ENCODE data around the gene GPD2. TPM values are rescaled to one million over a fixed set of nuclear protein-coding genes. Genes with fewer than 3 reads are reported as not detected.

Gene GPD2
- total and polyA plus RNA-seq, 2 of the 4 experiments (the other 2 are of a cell fraction) = 20.4 to 100 TPM

- H3K4ac ChIP-seq (ENCODE audit: low read depth, low read length) = no peak overlapping the region
- peaks cover 3% of the 10 kb centered on the region; the same call in 1 of the 2 replicates for H4K20me1 ChIP-seq (ENCODE audit: insufficient read depth, low read length)
- H3K9me3 ChIP-seq (ENCODE audit: control insufficient read depth, insufficient read depth, low read length) = no peaks in the 10 kb centered on the region
- POLR2A ChIA-PET (ENCODE audit: unreplicated experiment) = no interaction called here
- no peaks in the 10 kb centered on the region for H3K27me3 ChIP-seq (ENCODE audit: control insufficient read depth, insufficient read depth, low read length)
- no peak overlapping the region for H2AK9ac ChIP-seq (replicated peaks; ENCODE audit: low read depth, low read length, poor library complexity)
- peak overlapping the region; percentile 41 for H3K18ac ChIP-seq (ENCODE audit: low read depth, low read length)
- DNase-seq (no peak), ATAC-seq (ENCODE audit: low read depth) (0 out of 2 replicates have a peak, but pooled peaks have one; percentile 13)
- H3K14ac ChIP-seq (replicated peaks; ENCODE audit: low read depth, low read length) = peak overlapping the region; percentile 26; the same call in 1 of the 2 replicates
- H3K4me1 ChIP-seq (ENCODE audit: control insufficient read depth, insufficient read depth, low read length) = peaks cover 12% of the 10 kb centered on the region
- intact Hi-C loops (cut with micrococcal nuclease) = loop anchor here (10.0 kb wide), 1 partner anchor 131 kb away; the partner anchor contains the start of gene NR4A2
- no peak overlapping the region for H3K4me3 ChIP-seq (ENCODE audit: insufficient read depth, low read depth, low read length)
- H4K91ac ChIP-seq (ENCODE audit: insufficient read depth, low read depth, low read length) = no peak overlapping the region
- peak overlapping the region; percentile 2 for H2BK5ac ChIP-seq (ENCODE audit: low read depth, low read length, poor library complexity, severe bottlenecking)
- H2BK20ac ChIP-seq (ENCODE audit: low read depth, low read length) = no peak overlapping the region
- H3K36me3 ChIP-seq (ENCODE audit: control insufficient read depth, insufficient read depth, low read length) = no peaks in the 10 kb centered on the region
- no peak overlapping the region; the same call in 2 of the 3 replicates for H2BK15ac ChIP-seq (ENCODE audit: low read depth, low read length)
- H4K5ac ChIP-seq (ENCODE audit: low read depth, low read length) = peak overlapping the region; percentile 52; the same call in 1 of the 2 replicates
- in situ Hi-C loops (cut with MboI; ENCODE audit: low sequenced_read_pairs) = no loop called here
- H3K9ac ChIP-seq (ENCODE audit: low read depth, low read length) = no peak overlapping the region
- peak overlapping the region in 1 of 2 experiments; percentile 56; a peak in 2 of 4 replicates for H4K8ac ChIP-seq (ENCODE audit: low read depth in 2 of 2, low read length in 2 of 2)
- no TSS peak for BruUV-seq (replicated peaks)
- no peaks in the 10 kb centered on the region for H3K9me1 ChIP-seq (ENCODE audit: insufficient read depth, low read length)
- H2BK120ac ChIP-seq (ENCODE audit: low read depth, low read length) = no peak overlapping the region
- H3K79me1 ChIP-seq (ENCODE audit: low read depth in 1 of 2, low read length in 2 of 2) = peaks cover 17 to 41% of the 10 kb centered on the region in 2 experiments
- H2AFZ ChIP-seq (replicated peaks; ENCODE audit: low read length, poor library complexity) = no peak overlapping the region
- TF ChIP-seq CTCF (conservative IDR thresholded peaks at IDR 0.05; ENCODE audit: low read depth, low read length) = no peak
- TF ChIP-seq NFE2L2 (IDR thresholded peaks at IDR 0.05; ENCODE audit: low read depth, low read length) = no peak
- no peak for TF ChIP-seq BHLHE40 (IDR thresholded peaks at IDR 0.05; ENCODE audit: low read depth, low read length)
- no peak for TF ChIP-seq MAFK (IDR thresholded peaks at IDR 0.05; ENCODE audit: low read depth, low read length)
- no peak for TF ChIP-seq FOS (IDR thresholded peaks at IDR 0.05; ENCODE audit: low read depth, low read length)
- TF ChIP-seq RCOR1 (IDR thresholded peaks at IDR 0.05; ENCODE audit: insufficient replicate concordance, low read length) = no peak
- TF ChIP-seq USF2 (IDR thresholded peaks at IDR 0.05; ENCODE audit: low read depth, low read length) = no peak
- no peak for TF ChIP-seq SMC3 (IDR thresholded peaks at IDR 0.05; ENCODE audit: low read depth, low read length)
- TF ChIP-seq RFX5 (IDR thresholded peaks at IDR 0.05; ENCODE audit: low read depth, low read length) = no peak
- H2AK5ac ChIP-seq (ENCODE audit: low read depth, low read length) = no peak overlapping the region
- H3K4me2 ChIP-seq (ENCODE audit: low read depth, low read length) = peak overlapping the region; percentile 31; the same call in 1 of the 2 replicates
- dilution Hi-C loops (cut with HindIII; ENCODE audit: low sequenced_read_pairs, unreplicated experiment) = no loop called here
- CTCF ChIA-PET = interaction anchor here (0.5 kb wide), 1 partner anchor 73 kb away, joined by 5 read pairs; no protein-coding TSS in a partner anchor
- H3K27ac ChIP-seq (ENCODE audit: insufficient read depth, low read length) = peak overlapping the region; percentile 5; the same call in 1 of the 2 replicates
- no peak overlapping the region for H3K23ac ChIP-seq (ENCODE audit: low read depth, low read length)
- WGBS, 2 experiments (ENCODE audit: extremely low coverage in 2 of 2, insufficient read length in 1 of 2) = no CpG with 5 or more reads among the region's 2 CpGs
- no peak overlapping the region for H3K56ac ChIP-seq (ENCODE audit: extremely low read depth, insufficient read depth, low read length)
These were observed 29.4 kb downstream of the GPD2 start for GRCh38 chr2:156465573-156465972.

All from IMR-90 (cell line).